GM12878 (cell line): Measurements from ENCODE around the gene SEPTIN14. TPM values are rescaled to one million over a fixed set of nuclear protein-coding genes. Genes with fewer than 3 reads are reported as not detected.

Experiments used
- ATAC-seq: fragments of 200-7000 bp; cut with Tn5 transposase; 3 replicates; pipeline ENCODE4 v1.9.1; 2020; ENCODE audit warnings: mild to moderate bottlenecking, moderate library complexity
- BruUV-seq: library from RNA; stranded (reverse); fragments of 400-500 nt; replicated peaks from 2 replicates; lab custom pipeline; 2021; lab: Mats Ljungman, UMichigan
- CTCF ChIA-PET: fragments of 300-600 bp; sonication (Branson Sonifier 250); formaldehyde crosslinking; extraction: SDS; loops from one replicate; lab custom pipeline; 2021; ENCODE audit warnings: inconsistent platforms; lab: Yijun Ruan, JAX
- POLR2A ChIA-PET: fragments of 350-600 bp; formaldehyde crosslinking; extraction: SDS; loops from one replicate; lab custom pipeline; 2021; ENCODE audit warnings: inconsistent platforms; lab: Charles Lee
- RAD21 ChIA-PET: fragments of 300-600 bp; sonication (Branson Sonifier 250); formaldehyde crosslinking; loops from one replicate; lab custom pipeline; 2023; ENCODE audit warnings: antibody characterized with exemption; ENCODE audit not compliant: unreplicated experiment; lab: Charles Lee
- SMC1A ChIA-PET: fragments of 300-600 bp; sonication (Branson Sonifier 250); formaldehyde crosslinking; loops from one replicate; lab custom pipeline; 2023; ENCODE audit not compliant: unreplicated experiment, uncharacterized antibody; lab: Charles Lee
- DNase-seq: peaks from one replicate; pipeline ENCODE4 v3.0.0-alpha.2; 2011; ENCODE audit warnings: low read depth, low spot score
- FAIRE-seq: peaks from 3 replicates; lab custom pipeline; 2011; peaks lifted over from hg19 to GRCh38; lab: Jason Lieb, UNC
- H2AFZ ChIP-seq: 2 replicates; pipeline ENCODE4 v1.6.0; 2011; ENCODE audit warnings: low read depth, low read length, control low read depth; ENCODE audit not compliant: control insufficient read depth
- H3K27ac ChIP-seq: 2 replicates; pipeline ENCODE4 v1.5.1; 2011; ENCODE audit warnings: control low read depth; ENCODE audit not compliant: control insufficient read depth, insufficient read depth
- H3K27me3 ChIP-seq, 2 experiments: replicated peaks in 1 of 2; 2 replicates each; pipeline versions ENCODE4 v1.6.0 to v1.6.1; 2011; ENCODE audit warnings: low read length in 1 of 2; ENCODE audit not compliant: control insufficient read depth in 2 of 2, insufficient read depth in 2 of 2
- H3K36me3 ChIP-seq, 2 experiments: 2 replicates each; pipeline ENCODE4 v1.5.1; 2011; ENCODE audit warnings: low read length in 1 of 2; ENCODE audit not compliant: control insufficient read depth in 2 of 2, insufficient read depth in 2 of 2
- H3K4me1 ChIP-seq: 2 replicates; pipeline ENCODE4 v1.6.1; 2011; ENCODE audit warnings: mild to moderate bottlenecking, low read length, moderate library complexity, mixed read lengths; ENCODE audit not compliant: control insufficient read depth, insufficient read depth
- H3K4me2 ChIP-seq: 2 replicates; pipeline ENCODE4 v1.6.0; 2011; ENCODE audit warnings: control low read depth; ENCODE audit not compliant: control insufficient read depth, insufficient read depth
- H3K4me3 ChIP-seq: fragments of 200-600 bp; sonication (generic); 2 replicates; pipeline ENCODE4 v1.5.1; 2016
- H3K79me2 ChIP-seq: 2 replicates; pipeline ENCODE4 v1.6.0; 2011; ENCODE audit warnings: low read length; ENCODE audit not compliant: control insufficient read depth, insufficient read depth
- H3K9ac ChIP-seq: 2 replicates; pipeline ENCODE4 v1.8.0; 2011; ENCODE audit warnings: low read length, control low read depth, mixed read lengths; ENCODE audit not compliant: control insufficient read depth, insufficient read depth
- H3K9me3 ChIP-seq: replicated peaks from 3 replicates; pipeline ENCODE4 v1.5.1; 2011; ENCODE audit warnings: mild to moderate bottlenecking, low read length; ENCODE audit not compliant: control insufficient read depth, insufficient read depth
- H4K20me1 ChIP-seq: 2 replicates; pipeline ENCODE4 v1.6.0; 2011; ENCODE audit not compliant: control insufficient read depth, insufficient read depth
- CBX3 ChIP-seq: fragments of 200-600 bp; sonication (generic); IDR thresholded peaks from 2 replicates; pipeline ENCODE4 v1.6.1; 2016; ENCODE audit warnings: low read depth, borderline replicate concordance
- CEBPB ChIP-seq, 2 experiments: fragments of 150-350 bp in 1 of 2; IDR thresholded peaks; 2 replicates each; pipeline ENCODE4 v1.6.1; 2012 to 2014; ENCODE audit warnings: low read depth in 2 of 2, low read length in 2 of 2, borderline replicate concordance in 1 of 2, inconsistent platforms in 1 of 2
- ELK1 ChIP-seq: IDR thresholded peaks from 2 replicates; pipeline ENCODE4 v1.6.1; 2012; ENCODE audit warnings: low read depth, low read length, improper control_type of control experiment
- JUNB ChIP-seq: IDR thresholded peaks from 2 replicates; pipeline ENCODE4 v1.6.1; 2016; ENCODE audit warnings: antibody characterized with exemption, mild to moderate bottlenecking
- NR2C1 ChIP-seq: fragments of 450-650 bp; IDR thresholded peaks from 2 replicates; pipeline ENCODE4 v1.6.1; 2017; ENCODE audit warnings: antibody characterized with exemption, mild to moderate bottlenecking, moderate library complexity
- SKIL ChIP-seq: fragments of 450-650 bp; IDR thresholded peaks from 2 replicates; pipeline ENCODE4 v1.6.1; 2017; ENCODE audit warnings: mild to moderate bottlenecking, low read depth, inconsistent platforms; ENCODE audit not compliant: poor library complexity, severe bottlenecking
- STAT3 ChIP-seq: IDR thresholded peaks from 2 replicates; pipeline ENCODE4 v1.6.1; 2011; ENCODE audit warnings: low read depth, low read length, improper control_type of control experiment
- ZSCAN29 ChIP-seq: fragments of 450-650 bp; IDR thresholded peaks from 2 replicates; pipeline ENCODE4 v1.6.1; 2017; ENCODE audit warnings: mild to moderate bottlenecking, moderate library complexity
- WGBS: methylation state at CpG from one replicate; pipeline ENCODE4 v1.1.6; 2016; ENCODE audit warnings: low lambda C conversion rate; ENCODE audit not compliant: insufficient replicate concordance, insufficient coverage; ENCODE audit errors: missing lambda C conversion rate; 5-methylcytosine and 5-hydroxymethylcytosine counted together
- in situ Hi-C: fragments of 300-500 bp; cut with MboI; formaldehyde crosslinking; loops from 9 replicates; pipeline ENCODE4 v1.14.3; 2018; ENCODE audit warnings: mixed read lengths
- intact Hi-C: fragments of 100-400 bp; cut with micrococcal nuclease; formaldehyde crosslinking; loops from one replicate; pipeline ENCODE4 v1.14.2; 2022; ENCODE audit not compliant: unreplicated experiment
- polyA plus RNA-seq, 11 experiments: library from polyadenylated mRNA; depleted of rRNA in 4 of 11; unstranded in 6 of 11; stranded (reverse) in 5 of 11; fragments of >200 nt; fragmentation: Nextera tagmentation in 4 of 11; fragmentation: Illumina TruSeq in 1 of 11; extraction: Ambion mirVana in 4 of 11; extraction: Trizol in 1 of 11; gene quantifications; 1 replicate in 1 of 11; 2 replicates in 10 of 11; pipeline versions ENCODE4 v1.2.1 to v1.2.3, GENCODE V29; 2011 to 2016; ENCODE audit warnings: inconsistent platforms in 2 of 11, missing spikeins in 2 of 11, low read depth in 1 of 11
- total RNA-seq, 4 experiments: library from RNA; depleted of rRNA in 3 of 4; stranded (reverse); fragments of >200 nt in 3 of 4; fragmentation: Illumina TruSeq in 1 of 4; extraction: Trizol in 1 of 4; gene quantifications; 2 replicates each; pipeline versions ENCODE4 v1.2.1 to v1.2.3, GENCODE V29; 2013 to 2021
- TF ChIP-seq, protein P1 (sequence below): IDR thresholded peaks from 2 replicates; pipeline ENCODE4 v1.6.1; 2012; ENCODE audit warnings: low read depth, low read length, improper control_type of control experiment
- TF ChIP-seq, protein P2 (sequence below): IDR thresholded peaks from 2 replicates; pipeline ENCODE4 v1.6.1; 2011; ENCODE audit warnings: low read depth, mild to moderate bottlenecking, low read length, moderate library complexity, borderline replicate concordance; ENCODE audit errors: extremely low read depth
- TF ChIP-seq, protein P3 (sequence below): fragments of 150-350 bp; IDR thresholded peaks from 2 replicates; pipeline ENCODE4 v1.6.1; 2014; ENCODE audit warnings: mild to moderate bottlenecking, low read depth, low read length
- TF ChIP-seq, protein P4 (sequence below): fragments of 450-650 bp; IDR thresholded peaks from 2 replicates; pipeline ENCODE4 v1.6.1; 2018; ENCODE audit warnings: borderline replicate concordance, mild to moderate bottlenecking; ENCODE audit not compliant: partially characterized antibody
- TF ChIP-seq, protein P5 (sequence below): fragments of 450-650 bp; IDR thresholded peaks from 2 replicates; pipeline ENCODE4 v1.6.1; 2017; ENCODE audit warnings: low read depth, mild to moderate bottlenecking, moderate library complexity

The SEPTIN14 gene
- total and polyA plus RNA-seq, 10 of the 15 experiments (the other 5 are each of a cell fraction or from before 2014, with no cell fraction given) = 0.01 TPM; not detected in 9

- FAIRE-seq (no peak), DNase-seq (no peak), ATAC-seq (no peak)
- Histone ChIP-seq H3K9ac (no peak overlapping the region), H3K9me3 (no peaks in the 10 kb centered on the region), H3K4me2 (no peak overlapping the region), H3K79me2 (no peaks in the 10 kb centered on the region), H2AFZ (no peak overlapping the region), H3K4me3 (no peak overlapping the region), H3K27me3 (no peaks in the 10 kb centered on the region), H3K27ac (no peak overlapping the region), H4K20me1 (no peaks in the 10 kb centered on the region), H3K4me1 (no peaks in the 10 kb centered on the region), H3K36me3 (no peaks in the 10 kb centered on the region)
- CTCF ChIA-PET = no interaction called here
- SMC1A ChIA-PET = no interaction called here
- RAD21 ChIA-PET = interaction anchor here (0.6 kb wide), 1 partner anchor 22 kb away, joined by 4 read pairs; no protein-coding TSS in a partner anchor
- intact Hi-C loops (no loop called here), in situ Hi-C loops (loop anchor here (25.0 kb wide), 1 partner anchor 1116 kb away; the partner anchor contains the start of gene SEC61G)
- no TSS peak for BruUV-seq
- POLR2A ChIA-PET = no interaction called here
- WGBS = 98% methylated on average over 3 of the region's 3 CpGs
- TF ChIP-seq CBX3 = no peak
- TF ChIP-seq JUNB = no peak
- no peak for TF ChIP-seq NR2C1
- no peak for TF ChIP-seq ZSCAN29
- no peak for TF ChIP-seq ELK1
- TF ChIP-seq, protein P1, sequence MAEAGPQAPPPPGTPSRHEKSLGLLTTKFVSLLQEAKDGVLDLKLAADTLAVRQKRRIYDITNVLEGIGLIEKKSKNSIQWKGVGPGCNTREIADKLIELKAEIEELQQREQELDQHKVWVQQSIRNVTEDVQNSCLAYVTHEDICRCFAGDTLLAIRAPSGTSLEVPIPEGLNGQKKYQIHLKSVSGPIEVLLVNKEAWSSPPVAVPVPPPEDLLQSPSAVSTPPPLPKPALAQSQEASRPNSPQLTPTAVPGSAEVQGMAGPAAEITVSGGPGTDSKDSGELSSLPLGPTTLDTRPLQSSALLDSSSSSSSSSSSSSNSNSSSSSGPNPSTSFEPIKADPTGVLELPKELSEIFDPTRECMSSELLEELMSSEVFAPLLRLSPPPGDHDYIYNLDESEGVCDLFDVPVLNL = no peak
- TF ChIP-seq, protein P2, sequence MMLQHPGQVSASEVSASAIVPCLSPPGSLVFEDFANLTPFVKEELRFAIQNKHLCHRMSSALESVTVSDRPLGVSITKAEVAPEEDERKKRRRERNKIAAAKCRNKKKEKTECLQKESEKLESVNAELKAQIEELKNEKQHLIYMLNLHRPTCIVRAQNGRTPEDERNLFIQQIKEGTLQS = no peak
- no peak for TF ChIP-seq CEBPB (IDR thresholded peaks at IDR 0.05; ENCODE audit: borderline replicate concordance in 1 of 2, low read depth in 2 of 2, low read length in 2 of 2)
- TF ChIP-seq, protein P3, sequence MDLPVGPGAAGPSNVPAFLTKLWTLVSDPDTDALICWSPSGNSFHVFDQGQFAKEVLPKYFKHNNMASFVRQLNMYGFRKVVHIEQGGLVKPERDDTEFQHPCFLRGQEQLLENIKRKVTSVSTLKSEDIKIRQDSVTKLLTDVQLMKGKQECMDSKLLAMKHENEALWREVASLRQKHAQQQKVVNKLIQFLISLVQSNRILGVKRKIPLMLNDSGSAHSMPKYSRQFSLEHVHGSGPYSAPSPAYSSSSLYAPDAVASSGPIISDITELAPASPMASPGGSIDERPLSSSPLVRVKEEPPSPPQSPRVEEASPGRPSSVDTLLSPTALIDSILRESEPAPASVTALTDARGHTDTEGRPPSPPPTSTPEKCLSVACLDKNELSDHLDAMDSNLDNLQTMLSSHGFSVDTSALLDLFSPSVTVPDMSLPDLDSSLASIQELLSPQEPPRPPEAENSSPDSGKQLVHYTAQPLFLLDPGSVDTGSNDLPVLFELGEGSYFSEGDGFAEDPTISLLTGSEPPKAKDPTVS = no peak
- TF ChIP-seq SKIL = no peak
- TF ChIP-seq, protein P4, sequence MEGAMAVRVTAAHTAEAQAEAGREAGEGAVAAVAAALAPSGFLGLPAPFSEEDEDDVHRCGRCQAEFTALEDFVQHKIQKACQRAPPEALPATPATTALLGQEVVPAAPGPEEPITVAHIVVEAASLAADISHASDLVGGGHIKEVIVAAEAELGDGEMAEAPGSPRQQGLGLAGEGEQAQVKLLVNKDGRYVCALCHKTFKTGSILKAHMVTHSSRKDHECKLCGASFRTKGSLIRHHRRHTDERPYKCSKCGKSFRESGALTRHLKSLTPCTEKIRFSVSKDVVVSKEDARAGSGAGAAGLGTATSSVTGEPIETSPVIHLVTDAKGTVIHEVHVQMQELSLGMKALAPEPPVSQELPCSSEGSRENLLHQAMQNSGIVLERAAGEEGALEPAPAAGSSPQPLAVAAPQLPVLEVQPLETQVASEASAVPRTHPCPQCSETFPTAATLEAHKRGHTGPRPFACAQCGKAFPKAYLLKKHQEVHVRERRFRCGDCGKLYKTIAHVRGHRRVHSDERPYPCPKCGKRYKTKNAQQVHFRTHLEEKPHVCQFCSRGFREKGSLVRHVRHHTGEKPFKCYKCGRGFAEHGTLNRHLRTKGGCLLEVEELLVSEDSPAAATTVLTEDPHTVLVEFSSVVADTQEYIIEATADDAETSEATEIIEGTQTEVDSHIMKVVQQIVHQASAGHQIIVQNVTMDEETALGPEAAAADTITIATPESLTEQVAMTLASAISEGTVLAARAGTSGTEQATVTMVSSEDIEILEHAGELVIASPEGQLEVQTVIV = no peak
- no peak for TF ChIP-seq STAT3
- TF ChIP-seq, protein P5, sequence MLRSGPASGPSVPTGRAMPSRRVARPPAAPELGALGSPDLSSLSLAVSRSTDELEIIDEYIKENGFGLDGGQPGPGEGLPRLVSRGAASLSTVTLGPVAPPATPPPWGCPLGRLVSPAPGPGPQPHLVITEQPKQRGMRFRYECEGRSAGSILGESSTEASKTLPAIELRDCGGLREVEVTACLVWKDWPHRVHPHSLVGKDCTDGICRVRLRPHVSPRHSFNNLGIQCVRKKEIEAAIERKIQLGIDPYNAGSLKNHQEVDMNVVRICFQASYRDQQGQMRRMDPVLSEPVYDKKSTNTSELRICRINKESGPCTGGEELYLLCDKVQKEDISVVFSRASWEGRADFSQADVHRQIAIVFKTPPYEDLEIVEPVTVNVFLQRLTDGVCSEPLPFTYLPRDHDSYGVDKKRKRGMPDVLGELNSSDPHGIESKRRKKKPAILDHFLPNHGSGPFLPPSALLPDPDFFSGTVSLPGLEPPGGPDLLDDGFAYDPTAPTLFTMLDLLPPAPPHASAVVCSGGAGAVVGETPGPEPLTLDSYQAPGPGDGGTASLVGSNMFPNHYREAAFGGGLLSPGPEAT = no peak
Observed at GRCh38 chr7:55878691-55879090, 16.1 kb upstream of the SEPTIN14 start.
